Activated CD8-positive, alpha-beta memory T cell treated with anti-CD3 and anti-CD28 coated beads, Interleukin-2, amount 50 U/mL, for 48 hours (primary cell): ENCODE measurements around the gene AP3B2.
"Not testable (repeated sequence)": the region's sequence is repeated elsewhere in the genome, so short reads cannot be mapped to it uniquely, and the experiment has no call there.

Experiments
- DNase-seq: peaks from one replicate; pipeline ENCODE4 v3.0.0-alpha.2; 2020

AP3B2 gene, protein sequence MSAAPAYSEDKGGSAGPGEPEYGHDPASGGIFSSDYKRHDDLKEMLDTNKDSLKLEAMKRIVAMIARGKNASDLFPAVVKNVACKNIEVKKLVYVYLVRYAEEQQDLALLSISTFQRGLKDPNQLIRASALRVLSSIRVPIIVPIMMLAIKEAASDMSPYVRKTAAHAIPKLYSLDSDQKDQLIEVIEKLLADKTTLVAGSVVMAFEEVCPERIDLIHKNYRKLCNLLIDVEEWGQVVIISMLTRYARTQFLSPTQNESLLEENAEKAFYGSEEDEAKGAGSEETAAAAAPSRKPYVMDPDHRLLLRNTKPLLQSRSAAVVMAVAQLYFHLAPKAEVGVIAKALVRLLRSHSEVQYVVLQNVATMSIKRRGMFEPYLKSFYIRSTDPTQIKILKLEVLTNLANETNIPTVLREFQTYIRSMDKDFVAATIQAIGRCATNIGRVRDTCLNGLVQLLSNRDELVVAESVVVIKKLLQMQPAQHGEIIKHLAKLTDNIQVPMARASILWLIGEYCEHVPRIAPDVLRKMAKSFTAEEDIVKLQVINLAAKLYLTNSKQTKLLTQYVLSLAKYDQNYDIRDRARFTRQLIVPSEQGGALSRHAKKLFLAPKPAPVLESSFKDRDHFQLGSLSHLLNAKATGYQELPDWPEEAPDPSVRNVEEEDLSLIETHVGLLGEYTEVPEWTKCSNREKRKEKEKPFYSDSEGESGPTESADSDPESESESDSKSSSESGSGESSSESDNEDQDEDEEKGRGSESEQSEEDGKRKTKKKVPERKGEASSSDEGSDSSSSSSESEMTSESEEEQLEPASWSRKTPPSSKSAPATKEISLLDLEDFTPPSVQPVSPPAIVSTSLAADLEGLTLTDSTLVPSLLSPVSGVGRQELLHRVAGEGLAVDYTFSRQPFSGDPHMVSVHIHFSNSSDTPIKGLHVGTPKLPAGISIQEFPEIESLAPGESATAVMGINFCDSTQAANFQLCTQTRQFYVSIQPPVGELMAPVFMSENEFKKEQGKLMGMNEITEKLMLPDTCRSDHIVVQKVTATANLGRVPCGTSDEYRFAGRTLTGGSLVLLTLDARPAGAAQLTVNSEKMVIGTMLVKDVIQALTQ

DNA sequence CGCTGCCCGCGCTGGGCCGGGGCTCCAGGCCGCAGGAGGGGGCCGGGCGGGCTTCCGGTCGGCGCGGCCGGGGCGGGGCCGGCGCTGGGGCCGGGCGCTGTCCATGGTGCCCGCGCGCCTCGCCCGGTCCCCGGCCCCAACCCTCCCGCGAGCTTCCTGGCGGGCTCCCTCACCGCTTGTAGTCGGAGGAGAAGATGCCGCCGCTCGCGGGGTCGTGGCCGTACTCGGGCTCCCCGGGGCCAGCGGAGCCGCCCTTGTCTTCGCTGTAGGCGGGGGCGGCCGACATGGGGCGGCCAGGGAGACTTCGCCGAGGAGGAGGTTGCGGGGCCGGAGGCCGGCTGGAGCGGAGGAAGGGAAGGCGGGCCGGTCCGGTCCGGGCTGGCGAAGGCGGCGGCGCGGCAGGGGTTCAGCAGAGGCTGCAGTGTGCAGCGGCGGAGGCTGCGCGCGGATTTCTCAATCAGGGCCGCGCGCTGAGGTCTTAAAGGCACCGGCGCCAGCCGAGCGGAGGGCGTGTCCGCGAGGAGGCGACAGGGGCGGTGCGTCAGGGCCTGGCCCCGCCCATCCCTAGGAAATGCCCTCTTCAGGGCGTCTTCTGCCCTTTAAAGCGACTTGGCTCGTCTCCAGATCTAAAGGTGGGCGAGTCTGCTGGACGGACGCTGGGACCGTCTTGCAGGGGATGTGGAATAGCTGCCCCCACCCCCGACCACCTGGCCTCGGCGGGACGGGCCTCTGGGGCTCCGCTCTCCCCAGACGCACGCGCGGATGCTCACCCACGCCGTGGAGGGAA, at the start of gene AP3B2:
Gene AP3B2 (minus strand): TSS at position 455 of the 787 bp plus-strand sequence. CDS start 169 bp downstream, at position 286.
- DNase-seq: peak; percentile 83

DNA sequence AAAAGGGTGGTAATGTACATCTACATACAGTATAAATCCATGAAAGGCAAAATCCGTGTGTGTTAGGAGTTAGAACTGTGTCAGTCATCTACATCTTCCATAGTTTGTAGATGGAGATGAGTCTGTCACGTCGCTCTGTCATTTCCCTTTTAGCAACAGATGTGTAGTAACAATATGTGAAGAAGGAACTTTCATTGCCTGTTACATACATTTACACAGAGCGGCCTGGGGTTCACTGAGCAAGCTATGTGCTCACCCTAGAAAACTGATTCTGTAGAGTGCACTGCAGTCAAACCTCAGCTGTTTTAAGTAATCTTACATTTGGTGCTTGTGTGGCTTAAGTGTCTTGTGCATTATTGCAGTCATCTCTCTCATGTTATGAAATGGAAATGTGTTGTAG, 41.6 kb upstream of the AP3B2 start:
- no peak for DNase-seq

DNA sequence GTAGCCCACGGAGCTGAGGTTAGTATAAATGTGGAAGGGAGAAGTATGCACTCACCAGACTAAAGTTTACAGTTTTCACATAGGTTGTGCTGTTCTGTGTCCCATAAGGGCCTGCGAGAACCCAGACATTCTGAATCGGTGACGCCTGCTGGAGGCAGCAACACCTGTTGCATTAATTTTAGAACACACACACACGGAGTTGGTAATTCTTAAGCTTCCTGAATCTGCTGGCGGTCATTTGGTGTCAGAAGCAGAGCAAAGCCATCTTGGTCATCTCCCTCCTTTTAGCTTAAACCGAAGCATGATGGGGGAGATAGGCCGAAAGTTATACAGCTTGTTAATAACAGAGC, 41.1 kb upstream of the AP3B2 start:
- no peak for DNase-seq

DNA sequence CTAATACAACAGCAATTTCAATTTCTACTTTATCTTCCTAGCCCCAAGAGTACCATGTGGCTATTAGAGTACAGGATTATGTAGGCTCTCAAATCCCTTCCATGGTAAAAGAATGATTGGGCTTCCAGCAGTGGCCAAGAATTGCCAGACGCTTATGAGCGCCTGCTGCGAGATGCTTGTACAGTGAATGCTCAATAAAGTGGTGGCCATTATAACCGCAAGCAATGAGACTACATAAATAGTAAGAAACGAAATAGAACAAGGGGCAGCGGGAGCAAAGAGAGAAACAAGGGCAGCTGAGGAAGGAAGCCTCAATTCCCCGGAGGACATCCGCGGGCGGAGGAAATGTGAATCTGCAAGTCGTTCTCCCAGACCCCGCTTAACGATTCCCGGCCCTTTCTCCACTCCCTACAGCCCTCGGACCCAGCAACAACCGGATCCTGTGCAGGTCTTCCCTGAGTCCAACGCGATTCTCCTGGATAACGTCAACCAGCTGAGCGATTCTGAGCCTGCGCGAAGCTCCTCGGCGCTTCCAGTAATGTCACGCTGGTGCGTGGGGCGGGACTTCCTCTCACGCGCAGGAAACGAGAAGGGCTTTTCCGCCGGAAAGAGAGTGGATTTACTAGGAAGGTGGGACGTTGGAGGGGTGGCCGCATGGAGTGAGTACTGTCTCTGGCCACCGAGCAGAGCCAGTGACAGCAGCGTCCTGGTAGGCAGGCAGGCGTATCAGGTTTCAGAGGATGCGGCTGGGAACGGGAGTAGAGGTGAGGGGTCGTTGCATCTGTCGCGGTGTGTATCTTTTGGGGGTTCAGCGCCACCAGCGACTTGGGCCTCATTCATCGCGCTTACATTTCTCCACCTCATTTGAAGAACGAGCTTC, 40.5 kb upstream of the AP3B2 start:
- DNase-seq: peak; percentile 90

DNA sequence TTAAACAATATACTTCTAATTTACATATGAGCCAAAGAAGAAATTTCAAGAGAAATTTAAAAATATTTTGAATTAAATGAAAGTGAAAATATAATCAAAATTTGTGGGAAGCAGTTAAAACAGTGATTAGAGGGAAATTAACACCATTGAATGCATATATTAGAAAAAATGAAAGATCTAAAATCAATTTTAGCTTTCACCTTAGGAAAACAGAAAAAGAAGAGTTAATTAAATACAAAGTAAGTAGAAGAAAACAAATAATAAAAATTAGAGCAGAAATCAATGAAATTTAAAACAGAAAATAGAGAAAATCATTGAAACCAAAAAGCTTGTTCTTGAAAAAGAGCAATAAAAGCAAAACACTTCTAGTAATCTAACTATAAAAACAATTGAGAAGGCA, 38.6 kb upstream of the AP3B2 start:
- DNase-seq: no peak

DNA sequence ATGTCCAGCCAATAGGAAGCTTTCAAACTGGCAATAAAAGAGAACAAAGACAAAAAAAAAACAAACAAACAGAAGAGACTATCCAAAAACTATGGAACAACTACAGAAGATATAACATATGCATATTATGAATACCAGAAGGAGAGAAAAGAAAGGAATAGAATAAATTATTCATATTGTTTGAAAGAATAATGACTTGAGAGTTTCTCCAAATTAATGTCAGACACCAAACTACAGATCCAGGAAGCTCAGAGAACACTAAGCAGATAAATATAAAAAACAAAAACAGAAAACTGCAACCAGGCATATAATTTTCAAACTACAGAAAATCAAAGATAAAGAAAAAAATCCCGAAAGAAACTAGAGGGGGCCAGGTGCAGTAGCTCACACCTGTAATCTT, 34.1 kb upstream of the AP3B2 start:
- no peak for DNase-seq

DNA sequence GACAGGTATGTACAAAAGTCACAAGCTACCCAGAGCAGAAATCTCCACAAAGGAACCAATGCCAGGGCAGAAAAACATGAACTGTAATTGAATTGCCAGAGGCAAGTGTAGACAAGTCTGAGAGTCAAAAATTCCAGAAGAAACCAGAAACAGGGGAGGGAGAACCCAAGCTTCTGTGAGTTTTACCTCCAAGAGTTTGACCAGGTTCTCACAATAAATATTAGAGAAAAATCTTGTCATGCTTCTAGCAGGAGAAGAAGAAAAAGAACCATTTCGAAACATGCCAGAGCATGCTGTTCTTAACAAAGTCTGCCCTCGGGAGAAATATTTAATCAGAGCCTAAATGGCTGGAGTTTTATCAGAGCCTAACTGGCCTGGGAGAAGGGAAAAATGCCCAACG, 32.5 kb upstream of the AP3B2 start:
- DNase-seq: no peak

DNA sequence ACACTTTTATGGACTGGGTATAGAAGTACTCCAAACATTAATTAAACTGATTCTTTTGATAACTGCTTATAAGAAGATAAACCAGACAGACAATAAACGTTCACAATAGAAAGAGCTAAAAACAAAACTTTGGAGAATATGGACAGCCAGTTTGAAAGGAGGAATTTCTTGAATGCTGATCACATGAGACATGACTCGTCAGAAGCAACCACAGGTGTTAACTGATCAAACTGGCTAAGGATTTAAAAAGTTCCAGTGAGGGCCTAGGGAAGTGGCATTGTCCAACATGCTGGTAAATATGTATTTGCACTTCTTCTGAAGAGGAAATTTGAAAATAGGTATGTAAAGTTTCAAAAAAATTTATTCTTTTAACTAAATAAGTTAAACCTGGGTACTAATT, 29.4 kb upstream of the AP3B2 start:
- no peak for DNase-seq

DNA sequence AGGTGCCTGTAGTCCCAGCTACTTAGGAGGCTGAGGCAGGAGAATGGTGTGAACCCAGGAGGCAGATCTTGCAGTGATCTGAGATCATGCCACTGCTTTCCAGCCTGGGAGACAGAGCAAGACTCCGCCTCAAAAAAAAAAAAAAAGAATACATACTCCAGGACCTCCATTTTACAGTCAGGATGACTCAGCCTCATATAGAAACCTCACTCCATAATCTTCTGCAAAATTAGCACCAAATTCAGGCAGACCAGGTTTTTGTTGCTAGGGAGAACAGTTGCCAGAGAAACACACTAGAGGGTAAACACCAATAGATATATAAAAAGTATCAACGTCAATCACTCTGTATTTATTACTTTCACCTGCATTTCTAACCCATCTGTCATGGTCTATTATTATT, 28.3 kb upstream of the AP3B2 start:
- DNase-seq: no peak

DNA sequence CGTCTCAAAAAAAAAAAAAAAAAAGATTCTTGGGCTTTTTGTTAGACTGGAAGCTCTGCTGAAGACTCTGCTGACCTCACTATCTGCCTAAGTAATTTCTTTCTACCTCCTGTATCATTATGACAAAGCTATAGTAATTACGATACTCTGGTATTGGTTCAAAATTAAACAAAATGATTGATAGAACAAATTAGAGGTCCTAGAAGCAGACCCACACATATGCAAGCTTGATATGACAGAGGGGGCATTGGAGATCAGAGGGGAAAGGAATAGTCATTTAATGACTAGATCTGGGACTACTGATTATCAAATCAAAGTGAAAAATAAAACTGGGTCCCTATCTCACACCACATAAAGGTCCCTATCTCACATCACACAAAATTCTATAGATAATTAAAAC, 21.9 kb upstream of the AP3B2 start:
- no peak for DNase-seq

DNA sequence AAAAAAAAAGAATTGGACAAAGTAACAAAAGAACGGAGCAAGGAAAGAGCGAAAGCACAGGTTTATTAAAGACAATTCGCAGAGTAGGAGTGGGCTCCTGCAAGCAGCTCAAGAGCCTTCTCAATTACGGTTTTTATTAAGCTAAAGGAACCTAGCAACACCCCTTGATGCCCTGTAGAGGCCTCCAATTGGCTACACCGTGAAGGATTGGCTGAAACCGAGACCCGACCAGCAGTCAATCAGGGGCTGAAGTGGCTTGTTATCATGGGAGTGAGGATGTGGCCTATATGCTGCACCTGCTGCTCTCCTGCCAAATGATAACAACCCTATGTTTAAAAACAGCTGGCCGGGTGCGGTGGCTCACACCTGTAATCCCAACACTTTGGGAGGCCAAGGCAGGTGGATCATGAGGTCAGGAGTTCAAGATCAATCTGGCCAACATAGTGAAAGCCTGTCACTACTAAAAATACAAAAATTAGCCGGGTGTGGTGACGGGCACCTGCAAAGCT, 20.4 kb upstream of the AP3B2 start:
- no peak for DNase-seq

DNA sequence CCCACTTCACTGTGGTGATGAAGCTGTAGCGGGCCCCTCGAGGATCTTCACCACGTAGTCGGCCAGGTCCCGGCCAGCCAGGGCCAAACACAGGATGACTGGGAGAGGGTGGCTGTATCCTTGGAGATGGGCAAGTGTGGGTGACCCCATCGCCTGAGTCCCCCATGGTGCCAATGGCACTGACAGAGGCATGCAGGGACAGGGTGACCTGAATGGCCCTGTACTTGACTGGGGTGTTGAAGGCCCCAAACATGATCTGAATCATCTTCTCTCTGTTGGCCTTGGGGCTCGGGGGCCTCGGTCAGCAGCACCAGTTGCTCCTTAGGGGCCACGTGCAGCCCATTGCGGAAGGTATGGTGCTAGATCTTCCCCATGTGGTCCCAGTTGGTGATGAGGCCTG, 17.1 kb upstream of the AP3B2 start:
- no peak for DNase-seq

DNA sequence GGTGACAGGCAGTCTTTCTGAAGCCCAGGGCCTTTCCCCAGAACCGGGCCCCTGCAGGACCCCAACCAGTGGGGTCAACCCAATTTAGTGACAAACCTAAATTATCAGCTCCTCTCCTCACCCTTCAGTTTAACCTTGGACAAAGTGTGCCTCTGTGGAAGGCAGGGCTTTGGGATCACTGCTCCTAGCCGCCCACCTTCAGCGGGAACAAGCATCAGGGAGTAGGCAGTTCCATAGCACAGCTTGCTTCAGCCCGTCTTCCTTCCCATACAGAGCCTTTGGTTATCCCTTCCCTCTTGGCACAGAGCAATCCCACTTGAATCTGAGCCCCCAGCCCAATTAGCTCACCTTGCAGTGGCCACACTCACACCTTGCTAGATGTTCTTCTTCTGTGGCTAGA, 5.3 kb upstream of the AP3B2 start:
- no peak for DNase-seq

DNA sequence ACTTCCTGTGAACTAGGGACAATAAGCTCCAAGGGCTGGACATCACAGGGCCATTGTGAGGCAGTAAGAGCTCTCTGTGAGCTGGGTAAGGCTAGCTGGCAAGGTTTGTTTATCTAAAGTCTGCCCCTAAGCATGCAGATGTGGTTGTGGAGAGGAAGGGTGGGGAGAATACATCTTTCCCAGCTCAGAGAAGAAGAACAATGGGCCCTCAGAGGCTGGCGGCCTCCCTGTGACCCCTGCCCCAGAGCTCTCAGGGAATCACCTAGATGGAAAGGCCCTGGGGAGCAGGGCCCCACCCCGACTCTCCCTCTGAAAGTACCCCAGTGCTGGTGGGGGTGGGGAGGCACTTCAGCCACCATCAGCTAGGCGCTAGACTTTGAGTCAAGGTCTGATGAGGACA, 4.3 kb upstream of the AP3B2 start:
- no peak for DNase-seq

DNA sequence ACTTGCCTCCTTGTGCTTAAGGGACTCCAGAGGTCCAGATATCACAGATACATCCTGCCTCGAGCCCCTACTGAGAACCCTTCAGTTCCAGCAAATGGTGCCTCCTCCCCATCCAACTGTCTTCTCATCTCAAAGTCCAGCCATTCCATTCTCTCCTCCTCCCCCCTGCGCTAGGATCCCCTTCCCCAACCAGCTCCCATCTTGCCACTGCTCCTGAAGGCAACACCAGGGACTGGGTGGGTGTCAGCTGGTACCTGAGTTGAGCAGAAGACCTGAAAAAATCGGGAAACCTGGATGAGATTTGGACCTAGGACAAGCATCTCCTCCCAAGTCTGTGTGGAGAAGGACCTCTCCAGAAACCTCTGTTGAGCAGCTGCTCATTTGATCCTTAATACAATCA, 2.4 kb upstream of the AP3B2 start:
- DNase-seq: no peak

DNA sequence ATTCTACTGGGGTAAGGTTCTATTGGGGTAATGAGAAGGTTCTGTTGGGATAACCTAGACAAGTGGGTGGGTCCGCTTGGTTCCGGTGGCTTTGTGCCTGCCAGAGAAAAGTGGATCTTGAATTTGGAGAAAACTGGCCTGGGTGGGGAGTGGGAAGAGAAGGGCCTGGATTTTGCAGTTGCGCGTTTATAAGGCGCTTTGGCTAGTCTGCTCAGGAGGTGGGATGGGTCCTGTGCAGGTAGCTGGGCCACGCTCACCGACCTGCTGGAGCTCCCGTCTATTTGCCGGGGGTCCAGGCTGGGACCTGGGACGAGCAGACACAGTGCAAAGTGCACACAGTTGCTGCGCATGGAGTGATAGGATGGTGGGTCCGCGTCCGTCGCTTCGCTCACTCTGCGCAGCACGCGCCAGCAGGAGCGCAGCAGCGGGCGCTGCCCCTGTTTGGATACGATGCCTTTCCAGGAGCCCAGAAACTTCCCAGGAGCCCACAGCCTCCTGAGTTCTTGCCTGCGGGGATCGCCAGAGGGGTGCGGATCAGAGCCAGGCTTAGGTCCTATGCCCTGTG, 1.3 kb upstream of the AP3B2 start:
- DNase-seq: no peak

DNA sequence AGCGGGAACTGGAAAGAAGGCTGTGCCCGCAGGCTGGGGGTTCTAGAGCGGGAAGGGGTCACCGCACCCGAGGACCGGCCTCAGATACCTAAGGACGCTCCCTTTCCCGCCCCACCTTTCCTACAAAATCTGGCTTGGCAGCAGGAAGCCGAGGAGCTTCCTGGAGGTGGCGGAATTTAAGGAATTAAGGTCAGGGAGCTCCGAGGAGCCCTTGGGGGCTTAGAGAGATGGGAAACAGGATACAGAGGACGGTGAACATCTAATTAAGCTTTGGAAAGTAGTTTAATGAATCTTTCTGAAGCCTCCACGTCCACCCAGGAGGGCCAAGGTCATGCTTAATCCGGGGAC, 507 bp upstream of the AP3B2 start:
- no peak for DNase-seq

DNA sequence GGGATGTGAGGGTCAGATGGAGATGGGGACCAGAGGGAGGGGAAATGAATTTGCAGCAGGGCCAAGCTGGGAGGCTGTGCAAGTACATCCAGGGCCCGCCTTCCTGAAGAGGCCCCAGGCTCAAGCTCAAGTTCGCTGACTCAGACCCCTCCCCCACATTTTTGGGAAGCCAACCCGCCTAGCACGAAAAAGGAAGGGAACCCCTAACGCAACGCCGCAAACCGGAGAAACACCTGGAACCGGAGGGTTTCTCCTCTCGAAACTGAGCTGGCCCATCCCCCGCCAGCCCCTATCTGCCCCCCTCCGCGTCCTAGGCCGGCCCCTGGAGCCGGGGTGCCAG, 624 bp downstream of the AP3B2 start:
- DNase-seq: no peak

DNA sequence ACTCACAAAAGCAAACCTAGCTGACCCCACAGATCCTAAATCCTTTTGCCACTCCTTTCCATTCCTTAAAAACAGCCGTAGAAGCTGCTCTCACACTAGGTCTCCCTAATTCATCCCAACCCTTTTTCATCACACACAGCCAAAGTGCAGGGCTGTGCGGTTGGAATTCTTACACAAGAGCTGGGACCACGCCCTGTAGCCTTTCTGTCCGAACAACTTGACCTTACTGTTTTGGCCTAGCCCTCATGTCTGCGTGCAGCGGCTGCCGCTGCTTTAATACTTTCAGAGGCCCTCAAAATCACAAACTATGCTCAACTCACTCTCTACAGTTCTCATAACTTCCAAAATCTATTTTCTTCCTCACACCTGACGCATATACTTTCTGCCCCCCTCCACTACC, 3.8 kb downstream of the AP3B2 start:
- not testable (repeated sequence) for DNase-seq

DNA sequence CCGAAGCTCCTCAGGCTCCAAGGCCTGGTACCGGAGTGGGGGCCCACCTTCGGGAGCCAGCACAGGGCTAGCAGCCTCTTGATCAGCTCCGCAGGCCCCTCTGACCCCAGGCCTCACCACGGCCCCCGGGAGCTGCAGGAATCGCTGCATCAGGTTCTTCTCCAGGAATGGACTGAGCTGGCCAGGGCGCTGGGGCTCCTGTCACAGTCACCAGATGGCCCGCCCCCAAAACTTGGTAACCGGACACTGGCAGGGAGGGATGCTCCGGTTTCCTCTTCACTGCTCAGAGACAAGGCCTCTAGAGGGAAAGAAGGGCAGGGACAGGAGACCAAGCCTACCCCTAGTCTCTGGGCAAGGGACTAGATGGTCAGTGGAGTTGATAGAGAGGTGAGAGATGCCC, 9.9 kb downstream of the AP3B2 start:
- DNase-seq: peak; percentile 29

DNA sequence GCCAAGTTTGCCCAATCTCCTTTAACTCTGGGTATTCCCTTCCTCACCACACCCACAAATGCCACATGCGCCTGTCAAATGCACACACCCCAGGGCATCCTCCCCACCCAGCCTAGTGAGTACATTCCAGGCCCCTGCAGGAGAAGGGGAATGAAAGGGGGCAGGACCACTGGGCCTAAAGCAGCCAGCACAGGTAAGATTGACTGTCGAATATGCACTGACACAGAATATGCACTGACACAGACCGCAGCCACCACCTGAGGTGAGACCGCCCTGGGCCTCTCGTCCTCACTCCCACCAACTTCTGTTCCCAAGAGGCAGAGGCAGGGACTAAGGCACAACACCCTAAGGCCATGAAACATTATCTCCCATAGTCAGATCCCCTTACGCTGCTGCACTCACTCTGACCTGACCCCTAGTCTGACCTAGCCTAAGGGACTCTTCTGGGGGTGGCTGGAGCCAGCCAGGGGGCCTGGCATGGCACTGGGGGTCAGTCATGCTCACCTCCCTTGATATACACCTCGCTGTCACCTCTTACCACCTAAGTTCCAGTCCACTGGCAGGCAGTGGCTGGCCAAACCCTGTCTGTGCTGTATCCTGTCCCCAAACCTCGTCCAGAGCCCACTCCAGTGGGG, 10.8 kb downstream of the AP3B2 start:
- DNase-seq: peak; percentile 29
